PC-3 (cell line): ENCODE results near the gene ZNF335. TPM values are rescaled to one million over a fixed set of nuclear protein-coding genes. Genes with fewer than 3 reads are reported as not detected.

ENCODE experiments used
- ATAC-seq: fragments of 200-7000 bp; cut with Tn5 transposase; 2 replicates; pipeline ENCODE4 v1.9.1; 2020; ENCODE audit warnings: mild to moderate bottlenecking, moderate library complexity
- BruUV-seq: library from RNA; stranded (reverse); fragments of 400-500 nt; replicated peaks from 2 replicates; lab custom pipeline; 2021; lab: Mats Ljungman, UMichigan
- CTCF ChIA-PET: fragments of 300-600 bp; sonication (Branson Sonifier 250); formaldehyde crosslinking; loops from one replicate; lab custom pipeline; 2022; ENCODE audit warnings: antibody characterized with exemption; lab: Charles Lee
- POLR2A ChIA-PET: fragments of 300-600 bp; sonication (Branson Sonifier 250); formaldehyde crosslinking; loops from one replicate; lab custom pipeline; 2022; ENCODE audit warnings: antibody characterized with exemption; ENCODE audit not compliant: unreplicated experiment; lab: Charles Lee
- DNase-seq: peaks from one replicate; pipeline ENCODE4 v3.0.0-alpha.2; 2015
- H2AFZ ChIP-seq: fragments of 300-600 bp; sonication (generic); 2 replicates; pipeline ENCODE4 v1.6.0; 2016; ENCODE audit warnings: antibody characterized with exemption, low read length
- H3F3A ChIP-seq: fragments of 300-600 bp; sonication (generic); one replicate; pipeline ENCODE4 v1.6.0; 2017; ENCODE audit warnings: antibody characterized with exemption, low read length, control low read depth, mild to moderate bottlenecking; ENCODE audit not compliant: unreplicated experiment
- H3K27ac ChIP-seq: fragments of 300-600 bp; sonication (generic); 2 replicates; pipeline ENCODE4 v1.5.1; 2016; ENCODE audit warnings: mild to moderate bottlenecking, low read length
- H3K27me3 ChIP-seq: fragments of 300-600 bp; sonication (generic); 2 replicates; pipeline ENCODE4 v1.6.1; 2016; ENCODE audit warnings: low read length, mixed read lengths
- H3K36me3 ChIP-seq: fragments of 300-600 bp; sonication (generic); 2 replicates; pipeline ENCODE4 v1.6.1; 2016; ENCODE audit warnings: low read depth, mixed run types, low read length, mixed read lengths
- H3K4me1 ChIP-seq: fragments of 300-600 bp; sonication (generic); 2 replicates; pipeline ENCODE4 v1.5.1; 2016; ENCODE audit warnings: low read length; ENCODE audit not compliant: insufficient read depth
- H3K4me2 ChIP-seq: fragments of 300-600 bp; sonication (generic); 2 replicates; pipeline ENCODE4 v1.6.0; 2016; ENCODE audit warnings: low read length
- H3K4me3 ChIP-seq: fragments of 300-600 bp; sonication (generic); 2 replicates; pipeline ENCODE4 v1.5.1; 2016; ENCODE audit warnings: mild to moderate bottlenecking, low read length, mixed read lengths
- H3K79me2 ChIP-seq: fragments of 300-600 bp; sonication (generic); 2 replicates; pipeline ENCODE4 v1.6.1; 2017; ENCODE audit warnings: low read length, mixed read lengths
- H3K9ac ChIP-seq: fragments of 300-600 bp; sonication (generic); 2 replicates; pipeline ENCODE4 v1.6.0; 2016; ENCODE audit warnings: mild to moderate bottlenecking, low read length
- H3K9me2 ChIP-seq: fragments of 300-600 bp; sonication (generic); replicated peaks from 2 replicates; pipeline ENCODE4 v1.6.1; 2016; ENCODE audit warnings: mixed run types, low read length, mixed read lengths
- H3K9me3 ChIP-seq: fragments of 300-600 bp; sonication (generic); 2 replicates; pipeline ENCODE4 v1.6.1; 2016; ENCODE audit warnings: low read length, mixed read lengths
- H4K20me1 ChIP-seq: fragments of 300-600 bp; sonication (generic); 2 replicates; pipeline ENCODE4 v1.6.1; 2016; ENCODE audit warnings: low read length, mixed read lengths
- CTCF ChIP-seq: fragments of 300-600 bp; sonication (generic); conservative IDR thresholded peaks from 2 replicates; pipeline ENCODE4 v1.5.1; 2017; ENCODE audit warnings: antibody characterized with exemption, low read depth, mild to moderate bottlenecking, low read length
- EZH2 ChIP-seq: fragments of 300-600 bp; sonication (generic); IDR thresholded peaks from one replicate; pipeline ENCODE4 v1.6.1; 2017; ENCODE audit warnings: antibody characterized with exemption, mild to moderate bottlenecking, low read length; ENCODE audit not compliant: unreplicated experiment
- EZH2phosphoT487 ChIP-seq: fragments of 300-600 bp; sonication (generic); IDR thresholded peaks from 2 replicates; pipeline ENCODE4 v1.6.1; 2018; ENCODE audit warnings: mild to moderate bottlenecking, antibody characterized with exemption, low read length, borderline replicate concordance
- intact Hi-C: fragments of 100-400 bp; cut with micrococcal nuclease; formaldehyde crosslinking; loops from 2 replicates; pipeline ENCODE4 v1.9.0; 2023
- total RNA-seq: library from RNA; depleted of rRNA; stranded (reverse); fragments of >200 nt; gene quantifications from 2 replicates; pipeline ENCODE4 v1.2.3, GENCODE V29; 2014

Gene ZNF335
- total RNA-seq, 1 experiment from 2014 or later: 36.9 TPM

DNA sequence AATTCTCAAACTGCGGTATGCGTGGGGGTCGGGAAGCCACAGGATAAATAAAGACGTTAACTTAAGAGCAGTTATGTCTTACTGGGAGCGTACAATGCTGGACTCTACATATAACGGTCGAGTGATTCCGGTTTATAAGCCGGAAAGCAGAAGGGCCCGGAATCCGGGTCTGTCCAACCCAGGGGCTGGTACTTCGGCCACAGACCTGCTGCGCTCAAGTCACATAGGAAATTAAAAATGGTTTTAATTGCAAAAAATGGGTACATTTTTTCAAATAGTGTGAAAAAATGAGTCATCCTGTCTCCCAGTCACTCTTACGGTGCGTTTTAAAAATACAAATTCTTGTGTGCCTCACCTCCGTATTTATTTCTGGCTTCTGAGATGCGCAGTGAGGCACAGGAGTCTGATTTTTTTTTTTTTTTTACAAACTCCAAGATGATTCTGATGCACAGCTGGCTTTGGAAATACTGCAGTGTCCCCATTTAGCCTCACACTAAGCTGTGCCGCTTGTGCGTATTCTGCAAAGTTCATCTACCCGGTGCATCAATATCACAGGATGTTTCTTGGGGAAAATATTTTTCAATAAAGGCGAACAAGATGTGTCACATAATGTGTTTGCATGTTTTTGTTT is 36.5 kb downstream of the ZNF335 start:
- H3K27ac ChIP-seq: peak overlapping the region; percentile 4; the same call in 1 of the 2 replicates
- H2AFZ ChIP-seq: peak overlapping the region; percentile 25
- no peaks in the 10 kb centered on the region for H3F3A ChIP-seq
- peak overlapping the region; percentile 99 for H3K9ac ChIP-seq
- no peaks in the 10 kb centered on the region for H3K9me2 ChIP-seq
- DNase-seq (no peak), ATAC-seq (peak; percentile 25)
- H3K9me3 ChIP-seq: no peaks in the 10 kb centered on the region
- H4K20me1 ChIP-seq: no peaks in the 10 kb centered on the region
- peak overlapping the region; percentile 92 for H3K4me2 ChIP-seq
- H3K4me1 ChIP-seq: peaks cover 12% of the 10 kb centered on the region; the same call in 1 of the 2 replicates
- ChIA-PET CTCF (interaction anchor here (0.6 to 0.7 kb wide), 3 partner anchors 13 to 78 kb away, joined by 3 to 13 read pairs (median 4); partner anchors contain the start of genes ACOT8 and ZSWIM3), POLR2A (interaction anchor here (0.5 to 1.6 kb wide), 15 partner anchors 23 to 320 kb away, joined by 3 to 28 read pairs (median 8); partner anchors contain the start of genes PLTP and SNX21)
- no peaks in the 10 kb centered on the region for H3K27me3 ChIP-seq
- peaks cover 38% of the 10 kb centered on the region for H3K79me2 ChIP-seq
- TF ChIP-seq CTCF (no peak), EZH2phosphoT487 (no peak), EZH2 (no peak)
- BruUV-seq: TSS peak; percentile 79
- peak overlapping the region; percentile 91 for H3K4me3 ChIP-seq
- intact Hi-C loops: loop anchor here (1.0 to 10.0 kb wide), 3 partner anchors 121 to 521 kb away; partner anchors contain the start of genes PIGT and UBE2C
- peaks cover 30% of the 10 kb centered on the region for H3K36me3 ChIP-seq

DNA sequence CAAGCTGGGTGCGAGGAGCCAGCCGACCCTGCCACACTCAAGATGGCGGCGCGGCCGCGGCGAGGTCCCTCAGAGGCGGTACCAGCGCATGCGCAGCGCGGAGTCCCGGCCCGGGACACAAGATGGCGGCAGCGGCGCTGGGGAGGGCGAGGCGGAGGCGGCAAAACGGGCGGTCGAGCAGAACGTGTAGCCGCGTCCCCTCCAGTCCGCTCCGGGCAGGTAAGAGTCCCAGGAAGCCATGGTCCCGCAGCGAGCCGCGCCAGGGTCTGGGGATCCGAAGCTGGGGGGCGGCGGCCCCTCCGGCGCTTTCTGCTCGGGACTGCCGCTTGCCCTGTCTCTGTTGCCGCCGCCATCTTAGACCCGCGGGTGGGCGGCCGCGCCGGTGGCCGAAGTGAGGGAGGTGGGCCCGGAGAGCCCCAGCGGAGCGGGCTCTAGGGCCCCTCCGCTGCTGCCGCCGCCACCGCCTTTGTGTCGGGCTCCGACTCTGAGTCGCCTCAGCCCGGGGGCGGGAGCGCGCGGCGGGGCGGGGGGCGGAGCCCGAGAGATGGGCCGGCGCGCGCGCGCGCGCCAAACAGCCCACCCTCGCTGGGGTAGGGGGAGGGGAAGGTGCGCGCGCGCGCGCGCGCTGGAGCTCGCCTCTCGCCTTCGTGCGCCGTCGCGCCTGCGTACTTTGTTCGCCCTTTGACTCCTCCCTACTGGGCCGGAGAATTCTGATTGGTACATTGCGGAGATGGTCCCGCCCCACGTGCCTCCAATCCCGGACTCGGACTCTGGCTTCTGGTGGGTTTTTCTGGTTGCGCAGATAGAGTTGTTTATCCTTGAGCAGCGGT is 37.2 kb downstream of the ZNF335 start, which contains the start of gene PCIF1:
Gene PCIF1, plus strand, starts transcription at position 98 of the 830 bp plus-strand sequence. CDS start 4,317 bp downstream, outside the sequence.
- H3F3A ChIP-seq: no peaks in the 10 kb centered on the region
- ATAC-seq: peak; percentile 81
- H3K27ac ChIP-seq: peak within 1 kb of the TSS; percentile 91
- peak; percentile 99 for DNase-seq
- POLR2A ChIA-PET: interaction anchor here (0.5 to 1.6 kb wide), 15 partner anchors 23 to 320 kb away, joined by 3 to 28 read pairs (median 5); partner anchors contain the start of genes PLTP and SNX21
- H3K4me1 ChIP-seq: peaks cover 12% of the 10 kb centered on the region; the same call in 1 of the 2 replicates
- CTCF ChIA-PET: interaction anchor here (0.6 to 0.7 kb wide), 2 partner anchors 14 to 78 kb away, joined by 4 to 13 read pairs; partner anchors contain the start of genes ACOT8 and ZSWIM3
- H3K36me3 ChIP-seq: peaks cover 24% of the 10 kb centered on the region
- intact Hi-C loops: loop anchor here (1.0 to 10.0 kb wide), 3 partner anchors 120 to 520 kb away; partner anchors contain the start of genes PIGT and UBE2C
- H2AFZ ChIP-seq: peak within 1 kb of the TSS; percentile 58
- H3K27me3 ChIP-seq: no peaks in the 10 kb centered on the region
- no peaks in the 10 kb centered on the region for H3K9me2 ChIP-seq
- H3K9me3 ChIP-seq: no peaks in the 10 kb centered on the region
- H3K9ac ChIP-seq: peak within 1 kb of the TSS; percentile 99
- TF ChIP-seq EZH2: no peak
- no peak for TF ChIP-seq CTCF
- TF ChIP-seq EZH2phosphoT487: no peak
- peaks cover 38% of the 10 kb centered on the region for H3K79me2 ChIP-seq
- H3K4me2 ChIP-seq: peak within 1 kb of the TSS; percentile 97
- BruUV-seq: no TSS peak
- H3K4me3 ChIP-seq: peak within 1 kb of the TSS; percentile 91
- H4K20me1 ChIP-seq: no peaks in the 10 kb centered on the region
